Ishikawa (cell line): Measurements from ENCODE around the gene ALG1.

Experiments
- CEBPB ChIP-seq: IDR thresholded peaks from 2 replicates; pipeline ENCODE4 v1.6.1; 2012
- CREB1 ChIP-seq: IDR thresholded peaks from 2 replicates; pipeline ENCODE4 v1.6.1; 2012; ENCODE audit warnings: low read depth
- EGR1 ChIP-seq: IDR thresholded peaks from 2 replicates; pipeline ENCODE4 v1.6.1; 2012
- EP300 ChIP-seq: IDR thresholded peaks from 2 replicates; pipeline ENCODE4 v1.6.1; 2012; ENCODE audit warnings: borderline replicate concordance
- FOXM1 ChIP-seq: IDR thresholded peaks from 2 replicates; pipeline ENCODE4 v1.6.1; 2012; ENCODE audit warnings: low read depth, borderline replicate concordance
- NFIC ChIP-seq: IDR thresholded peaks from 2 replicates; pipeline ENCODE4 v1.6.1; 2012
- RAD21 ChIP-seq: IDR thresholded peaks from 2 replicates; pipeline ENCODE4 v1.6.1; 2012; ENCODE audit warnings: low read depth
- TAF1 ChIP-seq: IDR thresholded peaks from 2 replicates; pipeline ENCODE4 v1.6.1; 2012; ENCODE audit warnings: low read depth, mild to moderate bottlenecking
- TCF12 ChIP-seq: IDR thresholded peaks from 2 replicates; pipeline ENCODE4 v1.6.1; 2012; ENCODE audit warnings: low read depth
- TEAD4 ChIP-seq: IDR thresholded peaks from 2 replicates; pipeline ENCODE4 v1.6.1; 2012
- YY1 ChIP-seq: IDR thresholded peaks from 2 replicates; pipeline ENCODE4 v1.6.1; 2012; ENCODE audit warnings: low read depth
- ZBTB7A ChIP-seq: IDR thresholded peaks from 2 replicates; pipeline ENCODE4 v1.6.1; 2012; ENCODE audit warnings: low read depth
- TF ChIP-seq, protein P1 (sequence below): IDR thresholded peaks from 2 replicates; pipeline ENCODE4 v1.6.1; 2012
- TF ChIP-seq, protein P2 (sequence below): IDR thresholded peaks from 2 replicates; pipeline ENCODE4 v1.6.1; 2012; ENCODE audit warnings: low read depth, mild to moderate bottlenecking
- TF ChIP-seq, protein P3 (sequence below): IDR thresholded peaks from 2 replicates; pipeline ENCODE4 v1.6.1; 2012

The ALG1 gene

DNA sequence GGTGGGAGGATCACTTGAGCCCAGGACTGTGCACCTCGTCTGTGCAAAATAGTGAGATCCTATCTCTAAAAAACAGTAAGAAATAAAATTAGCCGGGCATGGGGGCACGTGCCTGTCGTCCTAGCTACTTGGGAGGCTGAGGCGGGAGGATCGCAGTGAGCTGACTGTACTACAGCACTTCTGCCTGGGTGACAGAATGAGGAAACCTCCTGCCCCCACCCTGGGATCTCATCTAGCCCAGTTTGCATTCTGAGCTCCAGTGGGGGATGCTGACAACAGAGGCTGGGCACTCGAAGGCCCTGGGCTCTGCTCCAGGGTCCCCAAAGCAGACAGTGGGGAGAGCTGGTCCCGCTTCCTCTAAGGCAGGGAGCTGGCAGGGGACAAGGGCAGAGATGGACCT, 45.0 kb upstream of the ALG1 start:
- TF ChIP-seq, protein P1, sequence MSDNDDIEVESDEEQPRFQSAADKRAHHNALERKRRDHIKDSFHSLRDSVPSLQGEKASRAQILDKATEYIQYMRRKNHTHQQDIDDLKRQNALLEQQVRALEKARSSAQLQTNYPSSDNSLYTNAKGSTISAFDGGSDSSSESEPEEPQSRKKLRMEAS, result no peak
- TF ChIP-seq ZBTB7A, result no peak
- TF ChIP-seq YY1, result no peak
- TF ChIP-seq TAF1, result no peak
- TF ChIP-seq FOXM1, result no peak
- no peak for TF ChIP-seq TCF12
- TF ChIP-seq, protein P2, sequence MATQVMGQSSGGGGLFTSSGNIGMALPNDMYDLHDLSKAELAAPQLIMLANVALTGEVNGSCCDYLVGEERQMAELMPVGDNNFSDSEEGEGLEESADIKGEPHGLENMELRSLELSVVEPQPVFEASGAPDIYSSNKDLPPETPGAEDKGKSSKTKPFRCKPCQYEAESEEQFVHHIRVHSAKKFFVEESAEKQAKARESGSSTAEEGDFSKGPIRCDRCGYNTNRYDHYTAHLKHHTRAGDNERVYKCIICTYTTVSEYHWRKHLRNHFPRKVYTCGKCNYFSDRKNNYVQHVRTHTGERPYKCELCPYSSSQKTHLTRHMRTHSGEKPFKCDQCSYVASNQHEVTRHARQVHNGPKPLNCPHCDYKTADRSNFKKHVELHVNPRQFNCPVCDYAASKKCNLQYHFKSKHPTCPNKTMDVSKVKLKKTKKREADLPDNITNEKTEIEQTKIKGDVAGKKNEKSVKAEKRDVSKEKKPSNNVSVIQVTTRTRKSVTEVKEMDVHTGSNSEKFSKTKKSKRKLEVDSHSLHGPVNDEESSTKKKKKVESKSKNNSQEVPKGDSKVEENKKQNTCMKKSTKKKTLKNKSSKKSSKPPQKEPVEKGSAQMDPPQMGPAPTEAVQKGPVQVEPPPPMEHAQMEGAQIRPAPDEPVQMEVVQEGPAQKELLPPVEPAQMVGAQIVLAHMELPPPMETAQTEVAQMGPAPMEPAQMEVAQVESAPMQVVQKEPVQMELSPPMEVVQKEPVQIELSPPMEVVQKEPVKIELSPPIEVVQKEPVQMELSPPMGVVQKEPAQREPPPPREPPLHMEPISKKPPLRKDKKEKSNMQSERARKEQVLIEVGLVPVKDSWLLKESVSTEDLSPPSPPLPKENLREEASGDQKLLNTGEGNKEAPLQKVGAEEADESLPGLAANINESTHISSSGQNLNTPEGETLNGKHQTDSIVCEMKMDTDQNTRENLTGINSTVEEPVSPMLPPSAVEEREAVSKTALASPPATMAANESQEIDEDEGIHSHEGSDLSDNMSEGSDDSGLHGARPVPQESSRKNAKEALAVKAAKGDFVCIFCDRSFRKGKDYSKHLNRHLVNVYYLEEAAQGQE, result no peak
- TF ChIP-seq CREB1, result no peak

DNA sequence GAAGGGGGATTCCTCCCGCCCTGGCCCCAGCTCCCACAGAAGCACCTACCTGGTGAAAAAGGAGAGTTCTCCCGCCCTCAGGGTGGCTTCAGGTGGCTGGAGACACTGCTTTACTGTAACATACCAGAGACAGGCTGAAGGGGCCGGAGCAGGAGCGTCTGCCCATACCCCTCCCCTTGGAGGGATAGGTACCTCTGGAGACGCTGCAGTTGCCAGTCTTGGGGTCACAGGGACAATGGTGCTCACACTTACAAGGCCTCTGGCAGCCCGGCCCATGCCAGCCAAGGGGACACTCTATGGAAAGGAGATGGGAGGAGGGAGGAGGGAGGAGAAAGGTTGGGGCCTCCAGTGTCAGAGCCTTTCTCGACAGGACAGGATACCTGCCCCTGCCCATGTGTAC, 44.6 kb upstream of the ALG1 start:
- TF ChIP-seq TAF1 (no peak), CEBPB (no peak), CREB1 (no peak), EGR1 (no peak)
- TF ChIP-seq, protein P2, result no peak
- TF ChIP-seq, protein P3, sequence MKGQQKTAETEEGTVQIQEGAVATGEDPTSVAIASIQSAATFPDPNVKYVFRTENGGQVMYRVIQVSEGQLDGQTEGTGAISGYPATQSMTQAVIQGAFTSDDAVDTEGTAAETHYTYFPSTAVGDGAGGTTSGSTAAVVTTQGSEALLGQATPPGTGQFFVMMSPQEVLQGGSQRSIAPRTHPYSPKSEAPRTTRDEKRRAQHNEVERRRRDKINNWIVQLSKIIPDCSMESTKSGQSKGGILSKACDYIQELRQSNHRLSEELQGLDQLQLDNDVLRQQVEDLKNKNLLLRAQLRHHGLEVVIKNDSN, result no peak

DNA sequence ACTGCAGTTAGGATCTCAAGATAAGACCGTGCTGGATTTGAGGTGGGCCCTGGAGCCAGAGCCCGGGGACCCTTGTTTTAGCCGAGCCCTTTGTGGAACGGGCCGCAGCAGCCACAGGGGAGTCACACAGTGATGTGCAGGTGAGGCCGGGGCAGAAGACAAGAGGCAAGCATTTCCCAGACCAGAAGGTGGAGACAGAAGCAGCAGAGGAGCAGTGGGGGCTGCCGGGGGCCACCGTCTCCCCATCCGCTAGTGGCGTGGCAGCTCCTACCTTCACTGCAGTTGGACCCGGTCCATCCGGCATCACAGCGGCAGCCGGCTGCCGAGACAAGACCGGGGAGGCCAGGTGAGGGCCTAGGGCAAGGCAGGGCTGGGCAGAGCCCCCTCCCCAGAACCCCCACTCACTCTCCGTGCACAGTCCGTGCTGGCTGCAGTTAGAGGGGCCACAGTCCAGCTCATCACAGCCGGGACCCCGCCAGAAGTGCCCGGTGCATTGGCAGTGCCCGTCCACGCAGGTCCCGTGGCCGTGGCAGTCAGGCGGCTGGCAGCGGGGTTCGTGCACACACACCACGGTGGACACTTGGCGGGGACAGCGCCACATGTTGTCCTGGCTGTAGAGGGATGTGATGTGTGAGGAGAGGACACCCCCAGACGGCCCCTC, 43.9 kb upstream of the ALG1 start:
- TF ChIP-seq, protein P1, result no peak
- TF ChIP-seq TCF12 (no peak), EGR1 (no peak), TEAD4 (no peak), TAF1 (no peak), CREB1 (no peak), NFIC (no peak), CEBPB (no peak), FOXM1 (no peak), ZBTB7A (no peak), RAD21 (no peak), YY1 (no peak), EP300 (no peak)
- TF ChIP-seq, protein P3, result no peak
- TF ChIP-seq, protein P2, result no peak

- TF ChIP-seq, protein P3, result no peak
- TF ChIP-seq EGR1 (no peak), YY1 (no peak), CEBPB (no peak), EP300 (no peak), FOXM1 (no peak), TCF12 (no peak), TAF1 (no peak), RAD21 (no peak), NFIC (no peak), TEAD4 (no peak), ZBTB7A (no peak), CREB1 (no peak)
- TF ChIP-seq, protein P2, result no peak
- TF ChIP-seq, protein P1, result no peak
Observed at GRCh38 chr16:5028950-5029475, 42.6 kb upstream of the ALG1 start.
